OCI-LY1 (cell line): ENCODE results near the gene TRPC4AP.

Source experiments
- EZH2 ChIP-seq: fragments of 200-600 bp; sonication (generic), shearing (Covaris generic); IDR thresholded peaks from 2 replicates; pipeline ENCODE4 v1.8.0; 2017; ENCODE audit warnings: borderline replicate concordance, mixed run types, mild to moderate bottlenecking, antibody characterized with exemption, low read length, moderate library complexity, mixed read lengths
- TF ChIP-seq, protein P1 (sequence below): fragments of 200-600 bp; sonication (generic), shearing (Covaris generic); IDR thresholded peaks from 2 replicates; pipeline ENCODE4 v1.5.1; 2017; ENCODE audit warnings: mild to moderate bottlenecking, antibody characterized with exemption, low read length, moderate library complexity, mixed read lengths

DNA sequence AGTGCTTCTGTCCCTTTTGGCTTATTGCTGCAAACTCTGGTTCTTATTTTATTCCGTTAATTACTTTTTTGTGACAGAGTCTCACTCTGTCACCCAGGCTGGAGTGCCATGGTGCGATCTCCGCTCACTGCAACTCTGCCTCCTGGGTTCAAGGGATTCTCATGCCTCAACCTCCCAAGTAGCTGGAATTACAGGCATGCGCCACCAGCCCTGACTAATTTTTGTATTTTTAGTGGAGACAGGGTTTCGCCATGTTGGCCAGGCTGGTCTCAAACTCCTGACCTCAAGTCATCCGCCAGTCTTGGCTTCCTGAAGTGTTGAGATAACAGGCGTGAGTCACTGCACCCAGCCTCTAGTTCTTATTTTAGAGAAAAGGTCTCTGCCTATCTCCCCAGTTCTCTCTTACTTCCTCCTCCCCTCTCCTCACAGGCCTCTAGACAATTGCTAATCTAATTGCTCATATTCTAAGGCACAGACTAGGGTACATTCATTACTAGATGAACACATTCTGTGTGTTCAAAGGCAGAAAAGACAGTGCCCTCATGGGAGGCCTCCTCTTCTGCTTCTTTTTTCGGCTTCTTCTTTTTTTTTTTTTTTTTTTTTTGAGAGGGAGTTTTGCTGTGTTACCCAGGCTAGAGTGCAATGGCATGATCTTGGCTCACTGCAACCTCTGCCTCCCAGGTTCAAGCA, 27.6 kb upstream of the TRPC4AP start:
- TF ChIP-seq, protein P1, sequence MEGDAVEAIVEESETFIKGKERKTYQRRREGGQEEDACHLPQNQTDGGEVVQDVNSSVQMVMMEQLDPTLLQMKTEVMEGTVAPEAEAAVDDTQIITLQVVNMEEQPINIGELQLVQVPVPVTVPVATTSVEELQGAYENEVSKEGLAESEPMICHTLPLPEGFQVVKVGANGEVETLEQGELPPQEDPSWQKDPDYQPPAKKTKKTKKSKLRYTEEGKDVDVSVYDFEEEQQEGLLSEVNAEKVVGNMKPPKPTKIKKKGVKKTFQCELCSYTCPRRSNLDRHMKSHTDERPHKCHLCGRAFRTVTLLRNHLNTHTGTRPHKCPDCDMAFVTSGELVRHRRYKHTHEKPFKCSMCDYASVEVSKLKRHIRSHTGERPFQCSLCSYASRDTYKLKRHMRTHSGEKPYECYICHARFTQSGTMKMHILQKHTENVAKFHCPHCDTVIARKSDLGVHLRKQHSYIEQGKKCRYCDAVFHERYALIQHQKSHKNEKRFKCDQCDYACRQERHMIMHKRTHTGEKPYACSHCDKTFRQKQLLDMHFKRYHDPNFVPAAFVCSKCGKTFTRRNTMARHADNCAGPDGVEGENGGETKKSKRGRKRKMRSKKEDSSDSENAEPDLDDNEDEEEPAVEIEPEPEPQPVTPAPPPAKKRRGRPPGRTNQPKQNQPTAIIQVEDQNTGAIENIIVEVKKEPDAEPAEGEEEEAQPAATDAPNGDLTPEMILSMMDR = no peak
- TF ChIP-seq EZH2 = no peak
